Measurements from ENCODE around the gene CPNE4.
"Not testable (repeated sequence)": the region's sequence is repeated elsewhere in the genome, so short reads cannot be mapped to it uniquely, and the experiment has no call there.

CPNE4 gene

DNA sequence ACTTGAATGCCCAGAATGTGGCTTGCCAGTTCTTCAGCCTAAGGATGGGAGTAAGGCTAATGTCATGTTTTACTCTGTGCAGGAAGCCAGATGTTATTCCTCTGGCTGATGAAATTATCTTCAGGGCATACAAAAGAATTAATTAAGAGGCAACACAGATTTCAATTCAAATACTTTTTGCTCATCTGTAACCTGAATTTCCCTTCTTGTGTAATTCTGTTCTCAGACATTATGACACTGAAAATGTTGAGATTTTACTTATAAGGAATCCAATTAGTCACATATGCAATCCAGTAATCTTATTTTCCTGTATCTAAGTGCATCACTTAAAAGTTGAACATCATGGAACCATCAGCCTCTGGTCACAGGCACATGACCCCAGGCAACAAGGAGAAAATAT is 136.5 kb downstream of the CPNE4 start:
- no peaks in the 10 kb centered on the region for H3K36me3 Mint-ChIP-seq (ENCODE audit: low read depth)
- no peaks in the 10 kb centered on the region for H3K27me3 Mint-ChIP-seq
- no peak for DNase-seq
- H3K4me1 Mint-ChIP-seq (ENCODE audit: low read depth) = no peaks in the 10 kb centered on the region
- H3K9me3 Mint-ChIP-seq = no peaks in the 10 kb centered on the region
- H3K27ac Mint-ChIP-seq = no peak overlapping the region
- H3K4me3 Mint-ChIP-seq = no peak overlapping the region

DNA sequence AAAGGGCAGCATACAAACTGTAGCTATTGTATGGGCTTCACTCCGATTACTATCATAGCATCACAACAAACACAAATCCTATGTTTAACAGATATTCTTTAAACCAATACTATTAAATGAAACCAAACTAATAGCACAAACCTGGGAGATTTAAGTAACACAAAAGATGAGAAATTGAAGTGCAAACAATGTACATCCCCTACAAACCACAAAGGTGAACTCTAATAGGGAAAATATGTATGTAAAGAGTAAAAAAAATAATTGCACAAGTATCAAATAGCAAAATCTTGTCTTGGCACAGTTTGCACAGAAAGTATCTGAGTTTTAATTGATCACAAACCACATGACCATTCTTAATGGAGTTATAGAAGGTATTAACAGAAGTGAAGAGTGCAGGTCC is 138.5 kb downstream of the CPNE4 start:
- no peak for DNase-seq
- Mint-ChIP-seq H3K4me1 (ENCODE audit: low read depth) (no peaks in the 10 kb centered on the region), H3K9me3 (no peaks in the 10 kb centered on the region), H3K4me3 (no peak overlapping the region), H3K27ac (no peak overlapping the region), H3K36me3 (ENCODE audit: low read depth) (no peaks in the 10 kb centered on the region), H3K27me3 (peaks cover 3% of the 10 kb centered on the region)

DNA sequence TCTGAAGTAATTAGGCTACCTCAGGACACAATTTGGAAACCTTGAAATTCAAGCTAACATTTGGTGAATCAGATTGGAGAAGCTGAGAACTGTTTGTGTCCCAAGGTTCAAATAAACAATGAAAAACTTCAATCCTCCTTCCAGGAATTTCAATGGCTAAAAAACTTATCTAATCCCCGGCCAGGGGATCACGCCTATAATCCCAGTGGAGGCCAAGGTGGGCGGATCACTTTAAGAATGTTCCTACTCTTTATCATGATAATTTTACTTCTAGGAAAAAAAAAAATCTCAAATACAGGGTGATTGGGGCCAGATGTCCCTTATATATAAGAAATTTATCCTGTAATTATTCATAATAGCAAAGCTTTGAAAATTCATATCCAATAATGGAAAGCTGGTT is 139.0 kb downstream of the CPNE4 start:
- H3K27ac Mint-ChIP-seq = no peak overlapping the region
- no peak overlapping the region for H3K4me3 Mint-ChIP-seq
- no peaks in the 10 kb centered on the region for H3K36me3 Mint-ChIP-seq (ENCODE audit: low read depth)
- H3K27me3 Mint-ChIP-seq = peaks cover 3% of the 10 kb centered on the region
- no peaks in the 10 kb centered on the region for H3K9me3 Mint-ChIP-seq
- no peaks in the 10 kb centered on the region for H3K4me1 Mint-ChIP-seq (ENCODE audit: low read depth)
- DNase-seq = no peak

DNA sequence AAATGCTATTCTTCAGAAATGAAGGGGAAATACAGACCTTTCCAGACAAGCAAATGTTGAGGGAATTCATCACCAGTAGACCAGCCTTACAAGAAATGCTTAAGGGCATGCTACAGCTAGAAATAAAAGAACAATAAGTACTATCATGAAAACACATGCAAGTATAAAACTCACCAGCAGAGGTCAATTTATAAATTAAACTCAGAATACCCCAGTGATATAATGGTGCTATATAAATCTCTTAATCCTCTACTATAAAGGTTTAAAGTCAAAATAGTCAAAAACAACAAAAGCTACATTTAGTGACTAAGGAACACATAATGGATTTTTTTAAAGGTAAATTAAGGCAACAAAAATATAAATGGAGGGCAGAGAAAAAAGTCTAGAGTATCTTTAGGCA is 142.5 kb downstream of the CPNE4 start:
- H3K27ac Mint-ChIP-seq = no peak overlapping the region

DNA sequence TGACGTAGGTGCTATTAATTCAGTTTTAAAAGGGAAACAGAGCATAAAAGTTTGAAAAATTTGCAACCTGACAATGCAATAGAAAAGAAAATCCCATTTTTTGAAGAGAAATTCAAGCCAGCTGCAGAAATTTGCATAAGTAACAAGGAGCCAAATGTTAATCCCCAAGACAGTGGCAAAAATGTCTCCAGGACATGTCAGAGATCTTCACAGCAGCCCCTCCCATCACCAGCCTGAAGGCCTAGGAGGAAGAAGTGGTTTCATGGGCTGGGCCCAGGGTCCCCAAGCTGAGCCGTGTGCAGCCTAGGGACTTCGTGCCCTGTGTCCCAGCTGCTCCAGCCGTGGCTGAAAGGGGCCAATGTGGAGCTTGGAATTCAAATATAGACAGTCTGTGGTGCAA is 148.9 kb downstream of the CPNE4 start:
- H3K4me3 Mint-ChIP-seq; H3K36me3 Mint-ChIP-seq (ENCODE audit: low read depth); DNase-seq; H3K9me3 Mint-ChIP-seq; H3K27ac Mint-ChIP-seq; H3K4me1 Mint-ChIP-seq (ENCODE audit: low read depth): not testable (repeated sequence)
- peaks cover 12% of the 10 kb centered on the region for H3K27me3 Mint-ChIP-seq

More for the DNA sequence above, 142.5 kb downstream of the CPNE4 start:
- Mint-ChIP-seq H3K36me3 (ENCODE audit: low read depth) (no peaks in the 10 kb centered on the region), H3K4me3 (no peak overlapping the region), H3K27me3 (peaks cover 7% of the 10 kb centered on the region), H3K9me3 (no peaks in the 10 kb centered on the region), H3K4me1 (ENCODE audit: low read depth) (no peaks in the 10 kb centered on the region)
- no peak for DNase-seq

DNA sequence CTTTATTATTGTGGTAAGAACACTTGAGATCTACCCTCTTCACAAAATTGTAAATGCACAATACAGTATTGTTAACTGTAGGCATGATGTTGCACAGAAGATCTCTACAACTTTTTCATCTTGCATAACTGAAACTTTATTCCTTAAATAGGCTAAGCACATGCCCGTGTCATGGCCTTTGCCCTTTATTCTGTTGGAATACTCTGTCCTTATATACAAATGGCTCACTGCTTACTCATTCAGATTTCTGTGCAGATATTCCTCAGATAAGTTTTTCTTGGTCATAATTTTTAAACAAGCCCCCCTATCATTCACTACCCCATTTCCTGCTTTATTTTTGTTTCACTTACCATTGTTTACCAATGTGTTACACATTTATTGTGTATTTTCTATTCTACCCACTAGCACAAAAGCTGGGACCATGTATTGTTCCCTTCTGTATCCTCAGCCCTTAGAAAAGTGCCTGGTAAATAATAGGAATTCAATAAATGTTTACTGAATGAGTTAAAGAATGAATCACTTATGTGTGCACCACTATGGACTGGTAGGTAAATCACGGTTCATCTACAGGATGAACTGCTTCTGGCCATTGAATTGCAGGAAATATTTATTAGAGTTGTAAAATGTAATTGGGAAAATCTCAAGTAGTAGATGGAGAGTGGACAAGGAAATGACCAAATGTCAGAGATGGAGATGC is 151.0 kb downstream of the CPNE4 start:
- Mint-ChIP-seq H3K36me3 (ENCODE audit: low read depth) (no peaks in the 10 kb centered on the region), H3K4me1 (ENCODE audit: low read depth) (no peaks in the 10 kb centered on the region), H3K9me3 (no peaks in the 10 kb centered on the region), H3K4me3 (no peak overlapping the region), H3K27ac (no peak overlapping the region), H3K27me3 (peaks cover 12% of the 10 kb centered on the region)
- DNase-seq = no peak

DNA sequence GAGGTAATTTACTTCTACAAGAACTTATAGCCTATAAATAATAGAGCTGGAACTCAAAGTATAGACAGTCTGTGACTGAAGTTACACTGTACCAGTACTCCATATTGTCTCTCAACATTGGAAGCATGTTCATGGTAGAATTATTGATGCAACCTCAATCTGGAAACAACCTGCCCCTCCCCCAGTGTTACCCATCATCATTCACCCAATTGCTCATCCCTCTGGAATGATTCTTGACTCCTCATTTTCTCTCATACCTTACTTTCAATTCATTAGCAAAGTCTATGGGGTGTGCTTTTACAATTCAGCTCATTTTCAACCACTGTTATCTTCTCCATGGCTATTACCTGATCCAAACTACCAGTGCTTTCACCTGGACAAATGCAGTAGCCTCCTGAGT is 151.7 kb downstream of the CPNE4 start:
- H3K36me3 Mint-ChIP-seq (ENCODE audit: low read depth) = no peaks in the 10 kb centered on the region
- no peak for DNase-seq
- no peaks in the 10 kb centered on the region for H3K4me1 Mint-ChIP-seq (ENCODE audit: low read depth)
- H3K27me3 Mint-ChIP-seq = peaks cover 12% of the 10 kb centered on the region
- H3K27ac Mint-ChIP-seq = no peak overlapping the region
- H3K4me3 Mint-ChIP-seq = no peak overlapping the region
- no peaks in the 10 kb centered on the region for H3K9me3 Mint-ChIP-seq

DNA sequence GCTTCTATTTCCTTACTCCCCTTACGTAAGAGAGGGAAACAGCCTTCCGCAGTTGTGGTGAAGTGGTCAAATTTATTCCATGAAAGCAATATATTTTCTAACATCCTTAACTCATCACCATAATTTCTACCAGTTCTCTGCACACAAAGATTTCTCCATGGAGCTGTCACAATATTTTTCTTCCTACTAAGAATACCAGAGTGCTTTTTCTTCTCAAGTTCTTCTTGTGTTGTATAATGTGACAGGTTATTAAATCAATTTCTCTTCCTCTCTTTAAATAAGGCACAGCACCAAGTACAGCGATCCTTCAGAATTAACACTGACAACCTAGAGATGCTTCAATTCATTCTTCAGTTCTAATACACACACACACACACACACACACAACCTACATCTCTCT is 153.0 kb downstream of the CPNE4 start:
- peaks cover 2% of the 10 kb centered on the region for H3K9me3 Mint-ChIP-seq
- no peaks in the 10 kb centered on the region for H3K4me1 Mint-ChIP-seq (ENCODE audit: low read depth)
- DNase-seq = no peak
- no peaks in the 10 kb centered on the region for H3K36me3 Mint-ChIP-seq (ENCODE audit: low read depth)
- H3K27ac Mint-ChIP-seq = no peak overlapping the region
- H3K27me3 Mint-ChIP-seq = peaks cover 5% of the 10 kb centered on the region
- H3K4me3 Mint-ChIP-seq = no peak overlapping the region

DNA sequence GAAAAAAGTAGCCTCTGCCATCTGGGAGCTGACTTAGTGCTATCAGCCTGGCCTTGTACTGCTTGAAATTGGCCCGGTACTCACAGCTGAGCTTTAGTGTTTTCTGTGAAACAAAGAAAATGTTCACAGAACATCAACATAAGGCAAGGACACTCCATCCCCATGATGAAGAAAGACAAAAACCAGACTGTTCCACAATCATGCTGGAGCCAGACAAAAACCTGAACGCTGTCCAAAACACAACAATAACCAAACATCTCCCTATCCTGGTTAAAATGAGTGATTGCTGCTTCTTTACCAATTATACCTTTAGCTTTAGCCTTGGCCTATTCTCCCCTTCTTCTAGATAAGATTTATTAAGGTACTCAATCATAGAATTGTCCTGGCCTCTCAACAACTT is 153.9 kb downstream of the CPNE4 start:
- H3K36me3 Mint-ChIP-seq (ENCODE audit: low read depth) = no peaks in the 10 kb centered on the region
- no peak overlapping the region for H3K4me3 Mint-ChIP-seq
- no peaks in the 10 kb centered on the region for H3K4me1 Mint-ChIP-seq (ENCODE audit: low read depth)
- DNase-seq = no peak
- no peaks in the 10 kb centered on the region for H3K27me3 Mint-ChIP-seq
- H3K9me3 Mint-ChIP-seq = peaks cover 2% of the 10 kb centered on the region
- no peak overlapping the region for H3K27ac Mint-ChIP-seq

DNA sequence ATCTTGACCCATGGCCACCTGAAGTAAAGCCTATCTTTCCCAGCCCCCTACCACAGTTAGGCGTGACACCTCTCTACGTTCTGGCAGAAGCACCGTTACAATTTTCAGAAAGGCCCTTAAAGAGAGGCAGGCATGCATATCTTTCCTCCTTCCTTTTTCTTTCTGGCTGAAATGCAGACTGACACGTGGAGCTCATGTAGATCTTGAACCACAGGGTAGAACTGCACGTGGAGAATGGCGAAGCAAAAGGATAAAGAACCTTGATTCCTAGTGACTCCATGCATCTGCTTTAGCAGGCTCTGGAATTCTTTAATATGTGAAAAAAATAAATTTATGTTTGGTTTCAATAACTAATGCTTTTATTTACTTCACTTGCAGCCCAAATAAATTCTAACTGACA is 166.6 kb downstream of the CPNE4 start:
- Mint-ChIP-seq H3K27ac (no peak overlapping the region), H3K4me1 (ENCODE audit: low read depth) (no peaks in the 10 kb centered on the region), H3K27me3 (peaks cover 5% of the 10 kb centered on the region), H3K4me3 (no peak overlapping the region), H3K9me3 (no peaks in the 10 kb centered on the region), H3K36me3 (ENCODE audit: low read depth) (no peaks in the 10 kb centered on the region)
- DNase-seq = no peak

DNA sequence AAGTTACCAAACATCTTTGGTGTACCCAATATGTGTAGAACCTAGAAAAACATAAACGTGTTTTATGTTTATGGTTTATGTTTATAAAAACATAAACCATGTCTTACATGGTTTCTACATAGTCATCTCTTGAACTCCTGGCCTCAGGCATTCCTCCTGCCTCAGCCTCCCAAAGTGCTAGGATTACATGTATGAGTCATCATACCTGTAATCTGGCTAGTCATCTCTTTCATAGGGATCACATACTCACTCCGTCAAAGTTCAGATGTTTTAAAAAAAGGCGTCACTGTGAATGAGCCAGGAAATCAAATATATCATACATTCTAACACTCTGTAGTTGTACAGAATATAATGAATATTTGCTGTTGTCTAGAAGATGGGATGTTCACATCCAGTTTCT is 178.6 kb downstream of the CPNE4 start:
- Mint-ChIP-seq H3K27ac (no peak overlapping the region), H3K27me3 (no peaks in the 10 kb centered on the region), H3K4me3 (no peak overlapping the region), H3K9me3 (no peaks in the 10 kb centered on the region), H3K36me3 (ENCODE audit: low read depth) (no peaks in the 10 kb centered on the region), H3K4me1 (ENCODE audit: low read depth) (no peaks in the 10 kb centered on the region)
- no peak for DNase-seq

DNA sequence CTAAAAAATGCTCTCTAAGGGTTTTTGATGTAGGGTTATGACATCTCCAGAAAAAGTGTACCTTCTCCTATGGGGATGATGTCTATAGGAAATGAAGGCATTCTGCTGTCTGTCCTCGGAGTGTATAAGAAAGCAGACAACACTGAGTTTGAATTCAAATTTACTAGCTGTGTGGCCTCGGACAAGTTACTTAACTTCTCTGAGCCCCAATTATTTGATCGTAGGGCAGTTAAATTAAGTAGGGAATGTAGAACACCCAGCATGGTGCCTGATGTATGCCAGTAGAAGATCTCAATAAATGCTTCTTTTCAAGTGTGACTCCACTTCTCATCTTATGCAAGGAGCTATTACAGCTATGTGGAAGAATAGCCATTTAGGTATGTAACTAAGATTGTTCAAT is 184.6 kb downstream of the CPNE4 start:
- peaks cover 7% of the 10 kb centered on the region for H3K27me3 Mint-ChIP-seq
- DNase-seq = no peak
- H3K36me3 Mint-ChIP-seq (ENCODE audit: low read depth) = no peaks in the 10 kb centered on the region
- H3K27ac Mint-ChIP-seq = no peak overlapping the region
- H3K4me3 Mint-ChIP-seq = no peak overlapping the region
- H3K9me3 Mint-ChIP-seq = no peaks in the 10 kb centered on the region
- no peaks in the 10 kb centered on the region for H3K4me1 Mint-ChIP-seq (ENCODE audit: low read depth)

DNA sequence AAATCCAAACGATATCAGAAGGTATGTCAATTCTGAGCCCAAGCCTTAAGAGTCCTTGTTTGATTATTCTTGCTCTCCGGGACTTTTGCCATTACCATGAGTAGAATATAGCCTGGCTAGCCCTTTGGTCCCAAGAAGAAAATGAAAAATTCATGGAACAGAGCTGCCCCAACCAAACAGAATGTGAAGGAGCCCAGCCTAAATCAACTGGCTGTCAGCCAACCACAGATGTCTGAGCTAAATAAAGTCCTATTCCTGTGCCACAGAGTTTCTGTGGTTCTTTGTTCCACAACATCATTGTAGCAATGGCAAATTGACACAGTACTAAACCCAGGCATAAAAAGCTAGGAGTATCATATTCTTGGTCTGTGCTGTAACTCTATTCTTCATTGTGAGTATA is 185.2 kb downstream of the CPNE4 start:
- DNase-seq = no peak
- Mint-ChIP-seq H3K27ac (no peak overlapping the region), H3K9me3 (no peaks in the 10 kb centered on the region), H3K4me1 (ENCODE audit: low read depth) (no peaks in the 10 kb centered on the region), H3K27me3 (peaks cover 7% of the 10 kb centered on the region), H3K36me3 (ENCODE audit: low read depth) (no peaks in the 10 kb centered on the region), H3K4me3 (no peak overlapping the region)

DNA sequence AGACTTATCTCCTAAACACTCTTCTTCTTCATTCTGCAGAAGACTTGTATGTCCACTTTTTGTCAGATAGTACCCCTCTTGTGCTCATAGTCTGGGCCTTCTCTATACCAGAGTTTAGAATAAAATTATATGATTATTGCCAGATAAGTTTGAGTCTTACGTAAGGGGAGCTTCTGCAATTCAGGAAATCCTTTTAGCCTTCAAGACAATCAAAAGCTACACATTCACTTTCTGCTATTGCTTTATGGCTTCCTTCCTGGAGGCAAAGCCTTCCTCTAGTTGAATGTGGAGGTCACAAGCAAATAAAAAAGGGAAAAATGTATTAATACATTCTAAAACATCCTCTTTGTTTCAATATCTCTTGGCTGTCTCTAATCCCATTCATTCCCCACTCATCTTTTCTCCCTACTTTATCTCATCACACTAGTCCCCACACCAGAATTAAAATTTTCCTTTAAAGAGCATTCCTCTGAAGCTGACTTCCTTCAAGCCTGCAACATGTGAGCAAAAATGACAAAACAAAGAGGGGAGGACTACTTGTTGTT is 186.8 kb downstream of the CPNE4 start:
- Mint-ChIP-seq H3K4me3 (no peak overlapping the region), H3K4me1 (ENCODE audit: low read depth) (no peaks in the 10 kb centered on the region), H3K27me3 (peaks cover 7% of the 10 kb centered on the region), H3K27ac (no peak overlapping the region), H3K9me3 (no peaks in the 10 kb centered on the region), H3K36me3 (ENCODE audit: low read depth) (no peaks in the 10 kb centered on the region)
- no peak for DNase-seq

DNA sequence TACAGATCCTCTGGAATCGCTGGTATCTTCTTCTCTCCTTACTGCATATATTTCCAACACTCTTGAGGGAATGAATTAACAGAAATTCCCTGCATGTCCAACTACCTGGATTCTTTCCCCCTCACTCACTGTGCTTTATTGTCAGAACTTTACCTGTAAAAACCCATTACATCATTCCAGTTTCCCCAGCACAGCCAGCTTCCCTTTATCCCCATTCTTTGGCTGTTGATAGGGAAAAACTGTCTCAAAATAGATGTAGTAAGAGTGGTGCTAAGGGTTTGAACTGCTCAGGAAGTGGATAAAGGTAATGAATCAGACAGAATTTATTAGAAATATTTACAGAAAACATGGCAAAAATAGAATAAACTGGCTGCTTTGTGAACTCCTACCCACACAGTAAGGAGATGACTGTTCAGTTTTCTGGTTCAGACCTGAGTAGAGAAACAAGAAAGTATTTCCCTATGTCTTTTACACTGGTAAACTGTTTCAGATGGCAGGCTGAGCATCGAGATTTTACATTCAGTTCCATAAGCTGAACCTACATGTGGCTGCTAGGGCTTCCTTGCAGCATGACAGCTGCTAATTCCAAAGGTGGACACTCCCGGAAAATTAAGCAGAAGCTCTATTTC is 188.4 kb downstream of the CPNE4 start:
- H3K27ac Mint-ChIP-seq = no peak overlapping the region
- H3K27me3 Mint-ChIP-seq = peaks cover 7% of the 10 kb centered on the region
- H3K9me3 Mint-ChIP-seq = no peaks in the 10 kb centered on the region
- H3K36me3 Mint-ChIP-seq (ENCODE audit: low read depth) = no peaks in the 10 kb centered on the region
- no peak overlapping the region for H3K4me3 Mint-ChIP-seq
- DNase-seq = no peak
- no peaks in the 10 kb centered on the region for H3K4me1 Mint-ChIP-seq (ENCODE audit: low read depth)
